Liver (tissue), 9 donors: Measurements from ENCODE around the gene MICAL3. TPM values are rescaled to one million over a fixed set of nuclear protein-coding genes. Genes with fewer than 3 reads are reported as not detected.
A peak's percentile ranks its signal among the peaks of the same experiment; 100 is the strongest.

Source experiments
- DNase-seq: peaks from one replicate; pipeline ENCODE4 v3.0.0-alpha.2; 2017; ENCODE audit warnings: low spot score
- H3K27ac ChIP-seq, 2 donors: one replicate each; pipeline ENCODE4 v1.7.0; 2013; ENCODE audit warnings: inconsistent platforms in 2 of 2, low read length in 2 of 2, control low read depth in 1 of 2, low read depth in 1 of 2, mild to moderate bottlenecking in 1 of 2
- H3K27me3 ChIP-seq, 4 donors: one replicate each; pipeline versions ENCODE4 v1.6.1 to v1.7.0; 2013; ENCODE audit warnings: low read length in 3 of 4, inconsistent platforms in 1 of 4, mild to moderate bottlenecking in 1 of 4, moderate library complexity in 1 of 4; ENCODE audit not compliant: control insufficient read depth in 4 of 4, insufficient read depth in 4 of 4
- H3K36me3 ChIP-seq, 4 donors: one replicate each; pipeline versions ENCODE4 v1.6.1 to v1.7.0; 2013; ENCODE audit warnings: low read length in 3 of 4, mild to moderate bottlenecking in 3 of 4, low read depth in 1 of 4, moderate library complexity in 1 of 4; ENCODE audit not compliant: control insufficient read depth in 4 of 4, insufficient read depth in 3 of 4
- H3K4me1 ChIP-seq, 4 donors: one replicate each; pipeline versions ENCODE4 v1.6.1 to v1.7.0; 2013; ENCODE audit warnings: low read length in 3 of 4, mild to moderate bottlenecking in 3 of 4, moderate library complexity in 1 of 4; ENCODE audit not compliant: control insufficient read depth in 4 of 4, insufficient read depth in 4 of 4
- H3K4me3 ChIP-seq, 3 donors: one replicate each; pipeline versions ENCODE4 v1.6.1 to v1.7.0; 2013; ENCODE audit warnings: low read length in 3 of 3, control low read depth in 1 of 3, low read depth in 1 of 3, mild to moderate bottlenecking in 1 of 3
- H3K9ac ChIP-seq, 2 donors: one replicate each; pipeline ENCODE4 v1.7.0; 2013; ENCODE audit warnings: low read length in 2 of 2, mild to moderate bottlenecking in 2 of 2, moderate library complexity in 2 of 2, control low read depth in 1 of 2, low read depth in 1 of 2
- H3K9me3 ChIP-seq, 4 donors: one replicate each; pipeline versions ENCODE4 v1.6.1 to v1.7.0; 2013; ENCODE audit warnings: low read length in 3 of 4; ENCODE audit not compliant: control insufficient read depth in 4 of 4
- ATF3 ChIP-seq: IDR thresholded peaks from 2 replicates; pipeline ENCODE4 v1.6.1; 2016; ENCODE audit warnings: antibody characterized with exemption
- CTCF ChIP-seq: fragments of 150-350 bp; IDR thresholded peaks from 2 replicates; pipeline ENCODE4 v1.5.1; 2017; ENCODE audit warnings: improper control_type of control experiment, low read depth, low read length; ENCODE audit not compliant: missing input control
- EGR1 ChIP-seq, 2 donors: IDR thresholded peaks; 2 replicates each; pipeline ENCODE4 v1.6.1; 2016 to 2018; ENCODE audit warnings: antibody characterized with exemption in 2 of 2, low read depth in 2 of 2
- FOXA1 ChIP-seq: IDR thresholded peaks from 2 replicates; pipeline ENCODE4 v1.6.1; 2016; ENCODE audit warnings: antibody characterized with exemption
- HNF4A ChIP-seq, 2 donors: conservative IDR thresholded peaks; 2 replicates each; pipeline ENCODE4 v1.6.1; 2016; ENCODE audit warnings: antibody characterized with exemption in 2 of 2, mild to moderate bottlenecking in 2 of 2
- HNF4G ChIP-seq: IDR thresholded peaks from 2 replicates; pipeline ENCODE4 v1.6.1; 2016; ENCODE audit warnings: antibody characterized with exemption
- JUND ChIP-seq, 2 donors: IDR thresholded peaks; 2 replicates each; pipeline ENCODE4 v1.6.1; 2016; ENCODE audit warnings: antibody characterized with exemption in 2 of 2
- NR2F2 ChIP-seq: IDR thresholded peaks from 2 replicates; pipeline ENCODE4 v1.6.1; 2016; ENCODE audit warnings: antibody characterized with exemption
- RAD21 ChIP-seq, 2 donors: IDR thresholded peaks; 2 replicates each; pipeline ENCODE4 v1.6.1; 2016; ENCODE audit warnings: antibody characterized with exemption in 2 of 2, mild to moderate bottlenecking in 2 of 2
- RXRA ChIP-seq, 2 donors: IDR thresholded peaks; 2 replicates each; pipeline ENCODE4 v1.6.1; 2017 to 2018; ENCODE audit warnings: antibody characterized with exemption in 2 of 2, mild to moderate bottlenecking in 1 of 2
- SP1 ChIP-seq: IDR thresholded peaks from 2 replicates; pipeline ENCODE4 v1.6.1; 2018; ENCODE audit warnings: antibody characterized with exemption, mild to moderate bottlenecking
- TAF1 ChIP-seq: conservative IDR thresholded peaks from 2 replicates; pipeline ENCODE4 v1.6.1; 2016; ENCODE audit warnings: antibody characterized with exemption, mild to moderate bottlenecking
- ZBTB33 ChIP-seq: IDR thresholded peaks from 2 replicates; pipeline ENCODE4 v1.6.1; 2016; ENCODE audit warnings: antibody characterized with exemption
- WGBS: extraction: QIAGEN DNeasy Blood & Tissue Kit; methylation state at CpG from one replicate; pipeline ENCODE4 v1.1.7; 2013; 5-methylcytosine and 5-hydroxymethylcytosine counted together
- polyA plus RNA-seq, 2 donors: library from polyadenylated mRNA; stranded (reverse) in 1 of 2; unstranded in 1 of 2; fragments of 200-250 nt in 1 of 2; fragments of >200 nt in 1 of 2; fragmentation: Nextera tagmentation in 1 of 2; extraction: Ambion mirVana in 1 of 2; gene quantifications; one replicate each; pipeline versions ENCODE4 v1.2.1 to v1.2.3, GENCODE V29; 2013 to 2015
- total RNA-seq, 2 donors: library from RNA; depleted of rRNA; stranded (reverse); fragments of >200 nt; gene quantifications; one replicate each; pipeline ENCODE4 v1.2.3, GENCODE V29; 2014
- TF ChIP-seq, protein P1 (sequence below): IDR thresholded peaks from 2 replicates; pipeline ENCODE4 v1.6.1; 2016; ENCODE audit warnings: antibody characterized with exemption
- donor health status: healthy.
- donor health status: healthy.
- donor health status: healthy.
- donor health status: healthy.
- donor health status: healthy.

Gene MICAL3
- total and polyA plus RNA-seq, 4 donors = 6.4 to 38.4 (median 23.4) TPM

GRCh38 chr22:17806437-17806836 lies 217.9 kb downstream of the MICAL3 start:
- Histone ChIP-seq H3K27me3 (no peaks in the 10 kb centered on the region), H3K9ac (peak overlapping the region in 1 of 2 donors; percentile 7), H3K4me1 (peaks cover 5 to 29% (median 22%) of the 10 kb centered on the region in 4 donors), H3K4me3 (no peak overlapping the region), H3K27ac (peak overlapping the region; percentile 64 to 71), H3K9me3 (no peaks in the 10 kb centered on the region), H3K36me3 (peaks cover 2 to 42% (median 17%) of the 10 kb centered on the region in 4 donors)
- WGBS = 31% methylated on average over 2 of the region's 2 CpGs
- TF ChIP-seq HNF4A (conservative IDR thresholded peaks at IDR 0.05) (peak in 1 of 2 donors; percentile 19), JUND (IDR thresholded peaks at IDR 0.05) (peak in 1 of 2 donors; percentile 21), HNF4G (no peak), SP1 (peak; percentile 23)
- no peak for DNase-seq

- H3K36me3 ChIP-seq = peaks cover 2 to 31% (median 13%) of the 10 kb centered on the region in 4 donors
- H3K9ac ChIP-seq = no peak overlapping the region
- H3K9me3 ChIP-seq = no peaks in the 10 kb centered on the region
- H3K27me3 ChIP-seq = no peaks in the 10 kb centered on the region
- TF ChIP-seq NR2F2 (no peak), SP1 (no peak), FOXA1 (no peak), CTCF (no peak), HNF4G (no peak), EGR1 (IDR thresholded peaks at IDR 0.05; ENCODE audit: low read depth in 2 of 2) (no peak)
- H3K27ac ChIP-seq = no peak overlapping the region
- WGBS = 94% methylated on average over 22 of the region's 22 CpGs
- H3K4me1 ChIP-seq = peaks cover 10 to 42% (median 35%) of the 10 kb centered on the region in 4 donors
- DNase-seq = no peak
- no peak overlapping the region for H3K4me3 ChIP-seq
Measured at GRCh38 chr22:17804331-17805080, 219.9 kb downstream of the MICAL3 start.

DNA sequence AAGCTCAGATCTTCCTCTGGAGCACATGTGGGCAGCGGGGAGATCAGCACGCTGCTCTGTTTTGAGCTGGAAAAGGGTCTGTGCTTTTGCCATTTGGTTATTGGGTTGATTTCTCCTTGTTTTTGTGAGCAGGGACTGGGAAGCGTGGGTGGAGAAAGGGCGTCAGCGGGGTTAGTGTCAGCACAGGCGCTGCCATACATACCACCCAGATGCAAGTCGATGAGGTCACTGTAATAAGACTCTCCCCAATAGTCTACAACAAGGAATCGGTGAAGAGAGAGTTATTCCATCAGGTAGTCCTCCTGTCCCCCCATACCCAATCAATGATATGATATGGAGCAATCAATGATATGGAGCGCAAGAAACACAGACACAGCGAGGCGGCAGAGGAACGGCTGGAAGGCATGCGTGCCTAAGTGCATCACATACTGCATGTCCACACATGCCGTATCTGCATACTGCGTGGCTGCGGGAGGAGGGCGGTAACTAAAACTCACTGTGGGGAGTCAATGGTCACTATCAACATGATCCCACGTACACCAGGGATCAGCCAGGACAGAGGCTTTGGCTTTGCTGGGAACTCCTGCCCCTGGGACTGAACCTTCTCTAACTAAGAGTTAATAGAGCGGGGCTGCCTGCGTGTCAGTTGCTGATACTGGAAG lies 220.6 kb downstream of the MICAL3 start:
- DNase-seq = no peak
- Histone ChIP-seq H3K4me1 (peaks cover 10 to 42% (median 35%) of the 10 kb centered on the region in 4 donors), H3K27me3 (no peaks in the 10 kb centered on the region), H3K9ac (no peak overlapping the region), H3K9me3 (no peaks in the 10 kb centered on the region), H3K4me3 (no peak overlapping the region), H3K36me3 (peaks cover 0 to 25% (median 8%) of the 10 kb centered on the region in 4 donors), H3K27ac (no peak overlapping the region)
- WGBS = 97% methylated on average over 20 of the region's 20 CpGs
- TF ChIP-seq RAD21 (IDR thresholded peaks at IDR 0.05) (no peak), SP1 (no peak), ATF3 (no peak), TAF1 (no peak), ZBTB33 (no peak), RXRA (IDR thresholded peaks at IDR 0.05) (no peak), FOXA1 (no peak), HNF4A (conservative IDR thresholded peaks at IDR 0.05) (no peak), EGR1 (IDR thresholded peaks at IDR 0.05; ENCODE audit: low read depth in 2 of 2) (no peak), NR2F2 (no peak)
- TF ChIP-seq, protein P1, sequence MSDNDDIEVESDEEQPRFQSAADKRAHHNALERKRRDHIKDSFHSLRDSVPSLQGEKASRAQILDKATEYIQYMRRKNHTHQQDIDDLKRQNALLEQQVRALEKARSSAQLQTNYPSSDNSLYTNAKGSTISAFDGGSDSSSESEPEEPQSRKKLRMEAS = no peak
